Endothelial cell of umbilical vein (primary cell): ENCODE data around the gene CBX3. TPM values are rescaled to one million over a fixed set of nuclear protein-coding genes. Genes with fewer than 3 reads are reported as not detected.
"Not testable (repeated sequence)": the region's sequence is repeated elsewhere in the genome, so short reads cannot be mapped to it uniquely, and the experiment has no call there.

Source experiments
- BruUV-seq: library from RNA; stranded (reverse); fragments of 400-500 nt; replicated peaks from 2 replicates; lab custom pipeline; 2021; lab: Mats Ljungman, UMichigan
- CTCF ChIA-PET: fragments of 300-600, 350-600 bp; sonication (Branson Sonifier 250); formaldehyde crosslinking; loops from one replicate; lab custom pipeline; 2021; ENCODE audit warnings: antibody characterized with exemption, inconsistent platforms; lab: Charles Lee
- POLR2A ChIA-PET: fragments of 300-600, 350-600 bp; sonication (Branson Sonifier 250); formaldehyde crosslinking; loops from one replicate; lab custom pipeline; 2021; ENCODE audit warnings: antibody characterized with exemption, inconsistent platforms; lab: Charles Lee
- DNase-seq: peaks from one replicate; pipeline ENCODE4 v3.0.0-alpha.2; 2011; ENCODE audit warnings: low read depth, low spot score
- FAIRE-seq: peaks from 2 replicates; lab custom pipeline; 2011; peaks lifted over from hg19 to GRCh38; lab: Jason Lieb, UNC
- H2AFZ ChIP-seq: 2 replicates; pipeline ENCODE4 v1.6.0; 2012; ENCODE audit warnings: low read depth, low read length, control low read depth, inconsistent platforms
- H3K27ac ChIP-seq: 2 replicates; pipeline ENCODE4 v1.5.1; 2011; ENCODE audit warnings: low read depth, mild to moderate bottlenecking, control low read depth, low read length, moderate library complexity; ENCODE audit not compliant: insufficient read depth
- H3K27me3 ChIP-seq, 2 experiments: 2 replicates each; pipeline versions ENCODE4 v1.6.0 to v1.6.1; 2011; ENCODE audit warnings: low read length in 2 of 2, mixed read lengths in 1 of 2; ENCODE audit not compliant: control insufficient read depth in 2 of 2, insufficient read depth in 2 of 2
- H3K36me3 ChIP-seq, 2 experiments: 2 replicates in 1 of 2; 3 replicates in 1 of 2; pipeline ENCODE4 v1.5.1; 2011; ENCODE audit warnings: low read length in 2 of 2, mild to moderate bottlenecking in 1 of 2, moderate library complexity in 1 of 2; ENCODE audit not compliant: control insufficient read depth in 2 of 2, insufficient read depth in 2 of 2; ENCODE audit errors: extremely low read depth in 1 of 2
- H3K4me1 ChIP-seq: 3 replicates; pipeline ENCODE4 v1.5.1; 2011; ENCODE audit warnings: mild to moderate bottlenecking, low read length; ENCODE audit not compliant: control insufficient read depth, insufficient read depth; ENCODE audit errors: extremely low read depth
- H3K4me2 ChIP-seq: 2 replicates; pipeline ENCODE4 v1.6.1; 2011; ENCODE audit warnings: low read length, control low read depth, mixed read lengths; ENCODE audit not compliant: insufficient read depth
- H3K4me3 ChIP-seq, 3 experiments: fragments of 200-600 bp in 1 of 3; sonication (generic), shearing (Covaris generic) in 1 of 3; replicated peaks in 1 of 3; 2 replicates each; pipeline ENCODE4 v1.5.1; 2011 to 2016; ENCODE audit warnings: control low read depth in 3 of 3, low read length in 3 of 3, mild to moderate bottlenecking in 2 of 3, inconsistent platforms in 1 of 3, low read depth in 1 of 3, moderate library complexity in 1 of 3; ENCODE audit not compliant: insufficient read depth in 1 of 3
- H3K79me2 ChIP-seq: 2 replicates; pipeline ENCODE4 v1.6.0; 2012; ENCODE audit warnings: low read length, inconsistent platforms; ENCODE audit not compliant: control insufficient read depth, insufficient read depth
- H3K9ac ChIP-seq: replicated peaks from 2 replicates; pipeline ENCODE3; 2011; ENCODE audit warnings: low read length, control low read depth; ENCODE audit not compliant: insufficient read depth; ENCODE audit errors: extremely low read depth
- H3K9me1 ChIP-seq: replicated peaks from 3 replicates; pipeline ENCODE4 v1.6.0; 2011; ENCODE audit warnings: mild to moderate bottlenecking, low read length; ENCODE audit not compliant: control insufficient read depth, insufficient read depth; ENCODE audit errors: extremely low read depth
- H3K9me3 ChIP-seq: replicated peaks from 2 replicates; pipeline ENCODE4 v1.5.1; 2012; ENCODE audit warnings: low read length, inconsistent platforms; ENCODE audit not compliant: control insufficient read depth, insufficient read depth
- H4K20me1 ChIP-seq: replicated peaks from 2 replicates; pipeline ENCODE3; 2011; ENCODE audit warnings: mild to moderate bottlenecking, low read length; ENCODE audit not compliant: control insufficient read depth, insufficient read depth; ENCODE audit errors: extremely low read depth
- EZH2 ChIP-seq: IDR thresholded peaks from 2 replicates; pipeline ENCODE4 v1.6.1; 2012; ENCODE audit warnings: borderline replicate concordance, low read depth, mild to moderate bottlenecking, moderate library complexity, low read length, inconsistent platforms; ENCODE audit not compliant: severe bottlenecking
- FOS ChIP-seq: IDR thresholded peaks from 2 replicates; pipeline ENCODE4 v1.6.1; 2011; ENCODE audit warnings: mild to moderate bottlenecking, low read length, moderate library complexity, borderline replicate concordance; ENCODE audit not compliant: insufficient read depth
- GATA2 ChIP-seq: IDR thresholded peaks from 2 replicates; pipeline ENCODE4 v1.7.0; 2011; ENCODE audit warnings: low read depth, mild to moderate bottlenecking, moderate library complexity, mixed read lengths, low read length; ENCODE audit not compliant: insufficient read length, insufficient read depth
- JUN ChIP-seq: IDR thresholded peaks from 2 replicates; pipeline ENCODE4 v1.6.1; 2011; ENCODE audit warnings: borderline replicate concordance, low read depth; ENCODE audit not compliant: insufficient read length, insufficient read depth
- MYC ChIP-seq: IDR thresholded peaks from one replicate; pipeline ENCODE4 v1.6.1; 2011; ENCODE audit warnings: mild to moderate bottlenecking, low read depth, low read length
- POLR2A ChIP-seq: IDR thresholded peaks from 2 replicates; pipeline ENCODE4 v1.6.1; 2012; ENCODE audit warnings: low read depth, mild to moderate bottlenecking, control low read depth, low read length
- POLR2AphosphoS5 ChIP-seq: IDR thresholded peaks from 2 replicates; pipeline ENCODE4 v1.6.1; 2012; ENCODE audit warnings: low read depth, mild to moderate bottlenecking, control low read depth, low read length, moderate library complexity; ENCODE audit not compliant: insufficient read depth
- dilution Hi-C: fragments of 300-500 bp; cut with MboI; formaldehyde crosslinking; loops from one replicate; pipeline ENCODE4 v1.15.0; 2019; ENCODE audit warnings: low sequenced_read_pairs; ENCODE audit not compliant: extremely low pct_ligation_motif_present
- intact Hi-C: fragments of 100-400 bp; cut with micrococcal nuclease; formaldehyde crosslinking; loops from one replicate; pipeline ENCODE4 v1.10.0; 2022
- polyA plus RNA-seq, 4 experiments: library from polyadenylated mRNA; depleted of rRNA in 3 of 4; stranded (reverse) in 3 of 4; unstranded in 1 of 4; fragments of >200 nt; gene quantifications; 2 replicates each; pipeline versions ENCODE4 v1.2.1 to v1.2.3, GENCODE V29; 2011 to 2012; ENCODE audit warnings: missing spikeins in 1 of 4
- total RNA-seq: library from RNA; stranded (reverse); gene quantifications from 2 replicates; pipeline ENCODE4 v1.2.3, GENCODE V29; 2021
- TF ChIP-seq, protein P1 (sequence below): IDR thresholded peaks from 2 replicates; pipeline ENCODE4 v1.6.1; 2011; ENCODE audit not compliant: insufficient read depth, insufficient read length
- TF ChIP-seq, protein P2 (sequence below), 2 donors: IDR thresholded peaks; 1 replicate in 1 of 2; 2 replicates in 1 of 2; pipeline ENCODE4 v1.5.1; 2011; ENCODE audit warnings: low read length in 2 of 2, mild to moderate bottlenecking in 2 of 2, moderate library complexity in 2 of 2, control low read depth in 1 of 2, inconsistent platforms in 1 of 2, low read depth in 1 of 2; ENCODE audit not compliant: insufficient read depth in 1 of 2; ENCODE audit errors: extremely low read depth in 1 of 2

The CBX3 gene
- total and polyA plus RNA-seq, 2 donors (not counting 3 experiments of a cell fraction or from before 2014, with no cell fraction given) = 47.5 to 200 TPM

DNA sequence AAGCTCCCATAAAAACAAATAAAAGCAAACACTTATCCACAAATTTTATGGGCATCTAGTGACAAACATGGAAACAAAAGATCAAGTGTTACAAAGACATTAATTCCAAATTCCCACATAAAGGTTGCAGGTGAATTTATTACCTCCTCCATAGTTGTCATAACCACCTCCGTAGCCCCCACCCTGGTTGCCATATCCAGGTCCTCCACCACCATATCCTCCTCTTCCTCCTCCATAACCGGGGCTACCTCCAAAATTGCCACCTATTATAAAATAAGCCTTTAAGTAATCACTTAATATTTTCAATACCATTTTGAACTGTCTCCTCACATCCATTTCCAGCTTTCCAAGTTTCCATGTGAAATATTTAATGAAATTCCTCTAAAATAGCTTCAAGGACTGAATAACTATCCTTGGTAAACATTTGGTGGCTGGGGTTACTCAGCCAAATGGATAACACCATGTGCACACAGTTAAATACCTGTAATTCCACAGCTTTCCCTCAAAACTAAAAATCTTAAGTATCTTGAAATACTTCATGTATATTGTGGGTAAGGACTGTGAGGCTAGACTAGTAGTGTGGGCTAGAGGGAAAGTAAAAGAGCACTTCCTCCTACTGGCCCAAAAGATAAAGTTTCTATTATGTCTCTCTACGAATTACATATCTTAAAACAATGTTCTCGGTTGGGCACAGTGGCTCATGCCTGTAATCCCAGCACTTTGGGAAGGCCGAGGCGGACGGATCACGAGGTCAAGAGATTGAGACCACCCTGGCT is 7.9 kb upstream of the CBX3 start:
- Histone ChIP-seq H3K4me1 (peaks cover 48% of the 10 kb centered on the region), H3K36me3 (peaks cover 29 to 72% of the 10 kb centered on the region in 2 experiments), H3K27me3 (no peaks in the 10 kb centered on the region), H3K9me3 (no peaks in the 10 kb centered on the region), H3K4me3 (peak overlapping the region in 1 of 3 experiments; percentile 26), H3K27ac (no peak overlapping the region), H3K9ac (no peak overlapping the region), H4K20me1 (peaks cover 55% of the 10 kb centered on the region), H3K4me2 (peak overlapping the region; percentile 57), H2AFZ (no peak overlapping the region), H3K9me1 (no peaks in the 10 kb centered on the region), H3K79me2 (peaks cover 95% of the 10 kb centered on the region)
- dilution Hi-C loops = loop anchor here (25.0 kb wide), 1 partner anchor 969 kb away; the partner anchor contains the start of genes HOXA10, HOXA3, HOXA7 and HOXA9
- FAIRE-seq = no peak
- DNase-seq = no peak
- intact Hi-C loops = no loop called here
- ChIA-PET CTCF (interaction anchor here (0.7 to 5.7 kb wide), 4 partner anchors 23 to 301 kb away, joined by 3 to 36 read pairs (median 6); partner anchors contain the start of gene NFE2L3), POLR2A (interaction anchor here (0.7 to 0.9 kb wide), 2 partner anchors 14 to 300 kb away, joined by 3 read pairs; no protein-coding TSS in a partner anchor)
- BruUV-seq = no TSS peak
- no peak for TF ChIP-seq EZH2
- no peak for TF ChIP-seq FOS
- TF ChIP-seq, protein P1, sequence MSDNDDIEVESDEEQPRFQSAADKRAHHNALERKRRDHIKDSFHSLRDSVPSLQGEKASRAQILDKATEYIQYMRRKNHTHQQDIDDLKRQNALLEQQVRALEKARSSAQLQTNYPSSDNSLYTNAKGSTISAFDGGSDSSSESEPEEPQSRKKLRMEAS = no peak
- no peak for TF ChIP-seq POLR2A
- no peak for TF ChIP-seq POLR2AphosphoS5
- TF ChIP-seq JUN = no peak
- TF ChIP-seq GATA2 = no peak
- TF ChIP-seq, protein P2, sequence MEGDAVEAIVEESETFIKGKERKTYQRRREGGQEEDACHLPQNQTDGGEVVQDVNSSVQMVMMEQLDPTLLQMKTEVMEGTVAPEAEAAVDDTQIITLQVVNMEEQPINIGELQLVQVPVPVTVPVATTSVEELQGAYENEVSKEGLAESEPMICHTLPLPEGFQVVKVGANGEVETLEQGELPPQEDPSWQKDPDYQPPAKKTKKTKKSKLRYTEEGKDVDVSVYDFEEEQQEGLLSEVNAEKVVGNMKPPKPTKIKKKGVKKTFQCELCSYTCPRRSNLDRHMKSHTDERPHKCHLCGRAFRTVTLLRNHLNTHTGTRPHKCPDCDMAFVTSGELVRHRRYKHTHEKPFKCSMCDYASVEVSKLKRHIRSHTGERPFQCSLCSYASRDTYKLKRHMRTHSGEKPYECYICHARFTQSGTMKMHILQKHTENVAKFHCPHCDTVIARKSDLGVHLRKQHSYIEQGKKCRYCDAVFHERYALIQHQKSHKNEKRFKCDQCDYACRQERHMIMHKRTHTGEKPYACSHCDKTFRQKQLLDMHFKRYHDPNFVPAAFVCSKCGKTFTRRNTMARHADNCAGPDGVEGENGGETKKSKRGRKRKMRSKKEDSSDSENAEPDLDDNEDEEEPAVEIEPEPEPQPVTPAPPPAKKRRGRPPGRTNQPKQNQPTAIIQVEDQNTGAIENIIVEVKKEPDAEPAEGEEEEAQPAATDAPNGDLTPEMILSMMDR (IDR thresholded peaks at IDR 0.05; ENCODE audit: extremely low read depth in 1 of 2, insufficient read depth in 1 of 2, low read depth in 1 of 2, low read length in 2 of 2) = no peak
- no peak for TF ChIP-seq MYC

DNA sequence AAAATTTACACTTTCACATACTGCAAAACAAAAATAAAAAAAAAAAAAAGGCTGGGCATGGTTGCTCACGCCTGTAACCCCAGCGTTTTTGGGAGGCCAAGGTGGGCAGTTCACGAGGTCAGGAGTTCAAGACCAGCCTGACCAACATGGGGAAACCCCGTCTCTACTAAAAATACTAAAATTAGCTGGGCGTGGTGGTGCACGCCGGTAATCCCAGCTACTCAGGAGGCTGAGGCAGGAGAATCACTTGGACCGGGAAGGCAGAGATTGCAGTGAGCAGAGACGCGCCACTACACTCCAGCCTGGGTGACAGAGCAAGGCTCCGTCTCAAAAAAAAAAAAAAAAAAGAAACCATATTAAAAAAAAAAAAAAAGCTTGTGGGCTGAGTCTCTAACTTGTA is 6.8 kb upstream of the CBX3 start:
- FAIRE-seq, H3K9me1 ChIP-seq, H3K27me3 ChIP-seq, H3K9ac ChIP-seq, H2AFZ ChIP-seq, H3K27ac ChIP-seq, H3K9me3 ChIP-seq, BruUV-seq, intact Hi-C loops, H3K4me3 ChIP-seq, DNase-seq: not testable (repeated sequence)
- H3K36me3 ChIP-seq = peaks cover 21 to 65% of the 10 kb centered on the region in 2 experiments
- ChIA-PET CTCF (interaction anchor here (0.7 to 5.7 kb wide), 4 partner anchors 10 to 105 kb away, joined by 3 to 36 read pairs (median 4); no protein-coding TSS in a partner anchor), POLR2A (interaction anchor here (0.6 to 1.1 kb wide), 6 partner anchors 10 to 1666 kb away, joined by 3 to 8 read pairs (median 4); no protein-coding TSS in a partner anchor)
- dilution Hi-C loops = loop anchor here (25.0 kb wide), 1 partner anchor 968 kb away; the partner anchor contains the start of genes HOXA10, HOXA3, HOXA7 and HOXA9
- H3K4me1 ChIP-seq = peaks cover 48% of the 10 kb centered on the region
- peak overlapping the region; percentile 90 for H3K4me2 ChIP-seq
- H4K20me1 ChIP-seq = peaks cover 58% of the 10 kb centered on the region
- peaks cover 98% of the 10 kb centered on the region for H3K79me2 ChIP-seq
